Measurements from ENCODE around the gene CCNYL1.

Gene CCNYL1

GRCh38 chr2:207772081-207772843 lies 60.8 kb downstream of the CCNYL1 start:
- no peak overlapping the region for H3K27ac ChIP-seq (ENCODE audit: insufficient read depth, low read length, poor library complexity, severe bottlenecking)
- no peak for DNase-seq
- no peak overlapping the region for H3K4me3 ChIP-seq (ENCODE audit: insufficient read depth, low read depth, low read length, poor library complexity, severe bottlenecking)
- no peaks in the 10 kb centered on the region for H3K27me3 ChIP-seq (replicated peaks; ENCODE audit: control insufficient read depth, insufficient read depth, low read length, poor library complexity, severe bottlenecking)
- H3K4me1 ChIP-seq (ENCODE audit: control insufficient read depth, insufficient read depth, low read length, poor library complexity, severe bottlenecking), result peaks cover 22% of the 10 kb centered on the region
- no peaks in the 10 kb centered on the region for H3K9me3 ChIP-seq (ENCODE audit: control insufficient read depth, low read length)
- H3K36me3 ChIP-seq (ENCODE audit: control insufficient read depth, insufficient read depth, low read length), result no peaks in the 10 kb centered on the region

DNA sequence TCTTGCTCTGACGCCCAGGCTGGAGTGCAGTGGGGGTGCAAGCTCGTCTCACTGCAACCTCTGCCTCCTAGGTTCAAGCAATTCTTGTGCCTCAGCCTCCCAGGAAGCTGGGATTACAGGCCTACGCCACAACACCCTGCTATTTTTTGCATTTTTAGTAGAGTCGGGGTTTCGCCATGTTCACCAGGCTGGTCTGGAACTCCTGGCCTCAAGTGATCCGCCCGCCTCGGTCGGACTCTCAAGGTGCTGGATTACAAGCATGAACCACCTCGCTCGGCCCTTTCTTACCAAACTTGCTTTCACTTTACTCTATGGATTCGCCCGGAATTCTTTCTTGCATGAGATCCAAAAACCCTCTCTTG lies 61.4 kb downstream of the CCNYL1 start:
- no peak for DNase-seq
- peaks cover 17% of the 10 kb centered on the region for H3K4me1 ChIP-seq (ENCODE audit: control insufficient read depth, insufficient read depth, low read length, poor library complexity, severe bottlenecking)
- no peaks in the 10 kb centered on the region for H3K27me3 ChIP-seq (replicated peaks; ENCODE audit: control insufficient read depth, insufficient read depth, low read length, poor library complexity, severe bottlenecking)
- no peak overlapping the region for H3K27ac ChIP-seq (ENCODE audit: insufficient read depth, low read length, poor library complexity, severe bottlenecking)
- H3K4me3 ChIP-seq (ENCODE audit: insufficient read depth, low read depth, low read length, poor library complexity, severe bottlenecking), result no peak overlapping the region
- no peaks in the 10 kb centered on the region for H3K9me3 ChIP-seq (ENCODE audit: control insufficient read depth, low read length)
- H3K36me3 ChIP-seq (ENCODE audit: control insufficient read depth, insufficient read depth, low read length), result no peaks in the 10 kb centered on the region

GRCh38 chr2:207775473-207775872 lies 64.0 kb downstream of the CCNYL1 start:
- Histone ChIP-seq H3K27me3 (replicated peaks; ENCODE audit: control insufficient read depth, insufficient read depth, low read length, poor library complexity, severe bottlenecking) (no peaks in the 10 kb centered on the region), H3K36me3 (ENCODE audit: control insufficient read depth, insufficient read depth, low read length) (no peaks in the 10 kb centered on the region), H3K27ac (ENCODE audit: insufficient read depth, low read length, poor library complexity, severe bottlenecking) (no peak overlapping the region), H3K4me1 (ENCODE audit: control insufficient read depth, insufficient read depth, low read length, poor library complexity, severe bottlenecking) (peaks cover 4% of the 10 kb centered on the region), H3K9me3 (ENCODE audit: control insufficient read depth, low read length) (no peaks in the 10 kb centered on the region), H3K4me3 (ENCODE audit: insufficient read depth, low read depth, low read length, poor library complexity, severe bottlenecking) (no peak overlapping the region)
- no peak for DNase-seq

DNA sequence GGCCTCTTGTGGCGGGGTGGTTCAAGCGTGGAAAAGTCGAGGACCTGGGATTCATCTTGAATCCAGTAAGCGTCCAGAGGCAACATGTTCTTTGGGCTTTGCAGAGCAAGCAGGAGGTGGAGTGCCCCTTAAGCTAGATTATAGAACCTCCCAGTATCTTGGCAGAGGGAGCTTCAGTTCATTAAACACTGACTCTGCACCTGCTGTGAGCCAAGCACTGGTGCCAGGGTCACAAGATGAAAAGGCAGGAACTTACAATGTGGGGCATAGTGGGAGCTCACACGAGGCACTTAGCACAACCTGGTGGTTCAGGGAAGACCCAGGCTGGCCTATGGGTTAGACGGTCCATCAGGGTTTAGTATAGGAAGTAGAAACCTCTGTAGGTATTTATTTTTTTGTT lies 65.7 kb downstream of the CCNYL1 start:
- Histone ChIP-seq H3K27me3 (replicated peaks; ENCODE audit: control insufficient read depth, insufficient read depth, low read length, poor library complexity, severe bottlenecking) (no peaks in the 10 kb centered on the region), H3K4me1 (ENCODE audit: control insufficient read depth, insufficient read depth, low read length, poor library complexity, severe bottlenecking) (no peaks in the 10 kb centered on the region), H3K9me3 (ENCODE audit: control insufficient read depth, low read length) (no peaks in the 10 kb centered on the region), H3K4me3 (ENCODE audit: insufficient read depth, low read depth, low read length, poor library complexity, severe bottlenecking) (no peak overlapping the region), H3K36me3 (ENCODE audit: control insufficient read depth, insufficient read depth, low read length) (no peaks in the 10 kb centered on the region), H3K27ac (ENCODE audit: insufficient read depth, low read length, poor library complexity, severe bottlenecking) (no peak overlapping the region)
- DNase-seq, result no peak

- no peaks in the 10 kb centered on the region for H3K36me3 ChIP-seq (ENCODE audit: control insufficient read depth, insufficient read depth, low read length)
- no peaks in the 10 kb centered on the region for H3K27me3 ChIP-seq (replicated peaks; ENCODE audit: control insufficient read depth, insufficient read depth, low read length, poor library complexity, severe bottlenecking)
- H3K9me3 ChIP-seq (ENCODE audit: control insufficient read depth, low read length), result no peaks in the 10 kb centered on the region
- H3K4me3 ChIP-seq (ENCODE audit: insufficient read depth, low read depth, low read length, poor library complexity, severe bottlenecking), result no peak overlapping the region
- no peaks in the 10 kb centered on the region for H3K4me1 ChIP-seq (ENCODE audit: control insufficient read depth, insufficient read depth, low read length, poor library complexity, severe bottlenecking)
- H3K27ac ChIP-seq (ENCODE audit: insufficient read depth, low read length, poor library complexity, severe bottlenecking), result no peak overlapping the region
- no peak for DNase-seq
Measured at GRCh38 chr2:207778298-207778882, 67.0 kb downstream of the CCNYL1 start.

DNA sequence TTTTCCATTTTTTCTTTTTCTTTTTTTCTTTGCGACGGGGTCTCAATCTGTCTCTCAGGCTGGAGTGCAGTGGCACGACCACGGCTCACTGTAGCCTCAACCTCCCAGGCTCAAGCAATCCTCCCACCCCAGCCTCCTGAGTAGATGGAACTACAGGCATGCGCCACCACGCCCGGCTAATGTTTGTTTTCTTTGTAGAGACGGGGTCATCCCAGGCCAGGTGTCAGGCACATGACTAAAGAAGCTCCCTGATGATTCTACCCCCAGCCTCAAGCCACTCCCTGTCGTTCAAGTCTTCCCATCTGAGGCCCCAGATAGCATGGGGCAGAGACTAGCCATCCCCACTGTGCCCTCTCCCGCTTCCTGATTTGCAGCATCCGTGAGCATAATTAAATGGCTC lies 68.1 kb downstream of the CCNYL1 start:
- no peak overlapping the region for H3K4me3 ChIP-seq (ENCODE audit: insufficient read depth, low read depth, low read length, poor library complexity, severe bottlenecking)

GRCh38 chr2:207782238-207783030 lies 71.0 kb downstream of the CCNYL1 start:
- no peak overlapping the region for H3K4me3 ChIP-seq (ENCODE audit: insufficient read depth, low read depth, low read length, poor library complexity, severe bottlenecking)
- H3K4me1 ChIP-seq (ENCODE audit: control insufficient read depth, insufficient read depth, low read length, poor library complexity, severe bottlenecking), result no peaks in the 10 kb centered on the region
- no peak overlapping the region for H3K27ac ChIP-seq (ENCODE audit: insufficient read depth, low read length, poor library complexity, severe bottlenecking)
- DNase-seq, result no peak
- H3K27me3 ChIP-seq (replicated peaks; ENCODE audit: control insufficient read depth, insufficient read depth, low read length, poor library complexity, severe bottlenecking), result no peaks in the 10 kb centered on the region
- no peaks in the 10 kb centered on the region for H3K36me3 ChIP-seq (ENCODE audit: control insufficient read depth, insufficient read depth, low read length)
- no peaks in the 10 kb centered on the region for H3K9me3 ChIP-seq (ENCODE audit: control insufficient read depth, low read length)

More for the DNA sequence above, 68.1 kb downstream of the CCNYL1 start:
- H3K9me3 ChIP-seq (ENCODE audit: control insufficient read depth, low read length), result no peaks in the 10 kb centered on the region
- no peak overlapping the region for H3K27ac ChIP-seq (ENCODE audit: insufficient read depth, low read length, poor library complexity, severe bottlenecking)
- H3K4me1 ChIP-seq (ENCODE audit: control insufficient read depth, insufficient read depth, low read length, poor library complexity, severe bottlenecking), result no peaks in the 10 kb centered on the region
- no peaks in the 10 kb centered on the region for H3K36me3 ChIP-seq (ENCODE audit: control insufficient read depth, insufficient read depth, low read length)
- no peaks in the 10 kb centered on the region for H3K27me3 ChIP-seq (replicated peaks; ENCODE audit: control insufficient read depth, insufficient read depth, low read length, poor library complexity, severe bottlenecking)
- no peak for DNase-seq

GRCh38 chr2:207783514-207783913 lies 72.1 kb downstream of the CCNYL1 start:
- Histone ChIP-seq H3K27ac (ENCODE audit: insufficient read depth, low read length, poor library complexity, severe bottlenecking) (no peak overlapping the region), H3K27me3 (replicated peaks; ENCODE audit: control insufficient read depth, insufficient read depth, low read length, poor library complexity, severe bottlenecking) (no peaks in the 10 kb centered on the region), H3K4me3 (ENCODE audit: insufficient read depth, low read depth, low read length, poor library complexity, severe bottlenecking) (no peak overlapping the region), H3K9me3 (ENCODE audit: control insufficient read depth, low read length) (no peaks in the 10 kb centered on the region), H3K36me3 (ENCODE audit: control insufficient read depth, insufficient read depth, low read length) (no peaks in the 10 kb centered on the region), H3K4me1 (ENCODE audit: control insufficient read depth, insufficient read depth, low read length, poor library complexity, severe bottlenecking) (no peaks in the 10 kb centered on the region)
- no peak for DNase-seq

GRCh38 chr2:207784898-207785297 lies 73.5 kb downstream of the CCNYL1 start:
- H3K27ac ChIP-seq (ENCODE audit: insufficient read depth, low read length, poor library complexity, severe bottlenecking), result no peak overlapping the region
- H3K9me3 ChIP-seq (ENCODE audit: control insufficient read depth, low read length), result no peaks in the 10 kb centered on the region
- DNase-seq, result no peak
- H3K27me3 ChIP-seq (replicated peaks; ENCODE audit: control insufficient read depth, insufficient read depth, low read length, poor library complexity, severe bottlenecking), result no peaks in the 10 kb centered on the region
- no peaks in the 10 kb centered on the region for H3K36me3 ChIP-seq (ENCODE audit: control insufficient read depth, insufficient read depth, low read length)
- no peak overlapping the region for H3K4me3 ChIP-seq (ENCODE audit: insufficient read depth, low read depth, low read length, poor library complexity, severe bottlenecking)
- no peaks in the 10 kb centered on the region for H3K4me1 ChIP-seq (ENCODE audit: control insufficient read depth, insufficient read depth, low read length, poor library complexity, severe bottlenecking)

DNA sequence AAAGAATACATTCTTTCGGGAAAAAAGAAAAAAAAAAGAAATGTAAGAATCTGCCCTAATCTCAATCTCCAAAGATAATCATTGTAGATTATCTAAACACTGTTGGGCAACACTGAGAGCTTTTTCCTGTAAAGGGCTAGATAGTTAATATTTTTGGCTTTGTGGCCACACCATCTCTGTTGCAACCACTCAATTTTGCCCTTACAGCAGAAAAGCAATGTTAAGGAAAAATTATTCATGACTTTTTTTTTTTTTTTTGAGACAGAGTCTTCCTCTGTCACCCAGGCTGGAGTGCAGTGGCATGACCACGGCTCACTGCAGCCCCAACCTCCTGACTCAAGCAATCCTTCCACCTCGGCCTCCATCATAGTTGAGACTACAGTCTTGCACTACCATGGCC lies 75.6 kb downstream of the CCNYL1 start:
- Histone ChIP-seq H3K27me3 (replicated peaks; ENCODE audit: control insufficient read depth, insufficient read depth, low read length, poor library complexity, severe bottlenecking) (no peaks in the 10 kb centered on the region), H3K27ac (ENCODE audit: insufficient read depth, low read length, poor library complexity, severe bottlenecking) (no peak overlapping the region), H3K9me3 (ENCODE audit: control insufficient read depth, low read length) (no peaks in the 10 kb centered on the region), H3K36me3 (ENCODE audit: control insufficient read depth, insufficient read depth, low read length) (no peaks in the 10 kb centered on the region), H3K4me1 (ENCODE audit: control insufficient read depth, insufficient read depth, low read length, poor library complexity, severe bottlenecking) (no peaks in the 10 kb centered on the region), H3K4me3 (ENCODE audit: insufficient read depth, low read depth, low read length, poor library complexity, severe bottlenecking) (no peak overlapping the region)
- DNase-seq, result no peak

Data from effector memory CD4-positive, alpha-beta T cell (primary cell).